Psoas muscle (tissue), 8 donors: Measurements from ENCODE around the gene ZNF831. TPM values are rescaled to one million over a fixed set of nuclear protein-coding genes. Genes with fewer than 3 reads are reported as not detected.
A peak's percentile ranks its signal among the peaks of the same experiment; 100 is the strongest.

ENCODE experiments used
- ATAC-seq, 4 donors: fragments of 200-7000 bp; cut with Tn5 transposase; one replicate each; pipeline ENCODE4 v1.9.1; 2020; ENCODE audit warnings: moderate library complexity in 3 of 4, mild to moderate bottlenecking in 2 of 4
- DNase-seq, 2 donors: peaks; one replicate each; pipeline ENCODE4 v3.0.0-alpha.2; 2020
- H3K27ac ChIP-seq: fragments of 200-600 bp; one replicate; pipeline ENCODE4 v1.8.0; 2022
- H3K27me3 ChIP-seq, 3 donors: fragments of 200-600 bp in 1 of 3; one replicate each; pipeline versions ENCODE4 v1.6.1 to v1.8.0; 2013 to 2022; ENCODE audit warnings: low read length in 2 of 3, mild to moderate bottlenecking in 2 of 3, moderate library complexity in 1 of 3; ENCODE audit not compliant: insufficient read depth in 3 of 3
- H3K36me3 ChIP-seq, 2 donors: fragments of 200-600 bp in 1 of 2; one replicate each; pipeline versions ENCODE4 v1.6.1 to v1.8.0; 2013 to 2022; ENCODE audit warnings: low read depth in 1 of 2, mild to moderate bottlenecking in 1 of 2, moderate library complexity in 1 of 2; ENCODE audit not compliant: insufficient read depth in 1 of 2
- H3K4me1 ChIP-seq: fragments of 200-600 bp; one replicate; pipeline ENCODE4 v1.8.0; 2022
- H3K4me3 ChIP-seq: fragments of 200-600 bp; one replicate; pipeline ENCODE4 v1.8.0; 2022; ENCODE audit warnings: mild to moderate bottlenecking
- H3K9me3 ChIP-seq: fragments of 200-600 bp; one replicate; pipeline ENCODE4 v1.8.0; 2022
- CTCF ChIP-seq: fragments of 200-600 bp; IDR thresholded peaks from one replicate; pipeline ENCODE4 v1.8.0; 2022; ENCODE audit warnings: antibody characterized with exemption
- WGBS, 3 donors: extraction: QIAGEN DNeasy Blood & Tissue Kit; methylation state at CpG; one replicate each; pipeline versions ENCODE4 v1.1.6 to v1.1.7; 2013; 5-methylcytosine and 5-hydroxymethylcytosine counted together
- intact Hi-C, 2 donors: fragments of 100-400 bp; cut with DNase I; formaldehyde crosslinking; loops; one replicate each; pipeline versions ENCODE4 v1.11.0 to v1.14.2; 2022
- polyA plus RNA-seq, 3 donors: library from polyadenylated mRNA; stranded (reverse); fragments of 200-250 nt; gene quantifications; one replicate each; pipeline ENCODE4 v1.2.3, GENCODE V29; 2013
- total RNA-seq, 4 donors: library from RNA; stranded (reverse); fragmentation: NEBNext Ultra II Directional in 2 of 4; extraction: Animal tissue kit (Norgen Biotek cat#: 25700) in 2 of 4; gene quantifications; one replicate each; pipeline versions ENCODE4 v1.2.1 to v1.2.4, GENCODE V29; 2021 to 2023
- donor health status: healthy with polysubstance abuse.
- donor health status: DM: no; HTN: no; CAD: no; lungs with moderate emphysema.
- donor health status: Bipolar disorder and iron deficiency.
- donor health status: healthy.
- donor health status: DM: yes; HTN: yes; CAD: no.
- donor health status: DM: no; HTN: no; CAD: no.
- donor health status: DM: no; HTN: no; CAD: no.
- donor health status: DM: yes; HTN: yes; CAD: no.

Gene ZNF831
- total and polyA plus RNA-seq, 7 donors: 0.01 to 0.08 (median 0.03) TPM; not detected in 1

DNA sequence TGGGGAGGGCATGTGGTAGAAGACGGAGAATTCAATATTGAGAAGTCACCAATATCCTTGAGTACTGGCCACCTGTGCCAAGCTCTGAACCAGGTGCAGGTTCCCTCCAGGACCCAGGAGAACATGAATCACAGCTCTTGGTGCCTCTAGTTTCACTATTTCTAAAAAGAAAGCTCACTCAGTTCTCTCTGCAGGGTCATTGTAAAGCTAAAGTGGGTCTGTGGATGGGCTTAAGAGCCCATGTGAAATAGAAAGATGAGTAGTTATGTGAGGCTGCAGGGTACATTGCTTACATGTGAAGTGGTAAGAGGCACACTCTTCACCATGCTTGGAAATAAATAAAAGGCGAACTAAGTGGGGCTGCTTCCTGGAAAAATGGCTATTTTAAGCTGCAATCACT lies 43.6 kb downstream of the ZNF831 start:
- no peak for TF ChIP-seq CTCF
- ATAC-seq (no peak), DNase-seq (no peak)
- Histone ChIP-seq H3K4me1 (no peaks in the 10 kb centered on the region), H3K9me3 (no peaks in the 10 kb centered on the region), H3K27me3 (no peaks in the 10 kb centered on the region), H3K27ac (no peak overlapping the region), H3K4me3 (no peak overlapping the region), H3K36me3 (no peaks in the 10 kb centered on the region)
- intact Hi-C loops: loop anchor here (5.0 kb wide), 2 partner anchors 120 to 335 kb away; no protein-coding TSS in a partner anchor
- WGBS, 3 donors: 72 to 80% (median 76%) methylated on average over 2 of the region's 2 CpGs

- TF ChIP-seq CTCF: peak; percentile 58
- 89 to 100% (median 97%) methylated on average over 2 of the region's 2 CpGs for WGBS, 3 donors
- Histone ChIP-seq H3K36me3 (no peaks in the 10 kb centered on the region), H3K9me3 (no peaks in the 10 kb centered on the region), H3K4me1 (no peaks in the 10 kb centered on the region), H3K27ac (no peak overlapping the region), H3K27me3 (no peaks in the 10 kb centered on the region), H3K4me3 (no peak overlapping the region)
- peak in 1 of 2 donors; percentile 67 for DNase-seq
- ATAC-seq: peak; percentile 54 to 82 (median 80)
- intact Hi-C loops: loop anchor here (5.0 kb wide), 2 partner anchors 121 to 336 kb away; no protein-coding TSS in a partner anchor
These were observed 44.2 kb downstream of the ZNF831 start for GRCh38 chr20:59207742-59208357.

- ATAC-seq (no peak), DNase-seq (no peak)
- Histone ChIP-seq H3K27me3 (no peaks in the 10 kb centered on the region), H3K9me3 (no peaks in the 10 kb centered on the region), H3K4me1 (no peaks in the 10 kb centered on the region), H3K27ac (no peak overlapping the region), H3K36me3 (no peaks in the 10 kb centered on the region), H3K4me3 (no peak overlapping the region)
- intact Hi-C loops: no loop called here
- WGBS, 3 donors: 37 to 58% (median 42%) methylated on average over 11 of the region's 11 CpGs
- no peak for TF ChIP-seq CTCF
These were observed 46.6 kb downstream of the ZNF831 start for GRCh38 chr20:59210186-59210585.

- Histone ChIP-seq H3K4me1 (no peaks in the 10 kb centered on the region), H3K9me3 (no peaks in the 10 kb centered on the region), H3K4me3 (no peak overlapping the region), H3K27ac (no peak overlapping the region), H3K27me3 (no peaks in the 10 kb centered on the region), H3K36me3 (no peaks in the 10 kb centered on the region)
- WGBS, 3 donors: 78 to 81% (median 81%) methylated on average over 7 of the region's 7 CpGs
- DNase-seq (no peak), ATAC-seq (no peak)
- TF ChIP-seq CTCF: no peak
- intact Hi-C loops: no loop called here
These were observed 47.7 kb downstream of the ZNF831 start for GRCh38 chr20:59211208-59211765.
